Frontal cortex (tissue), 4 donors: ENCODE results near the gene MAP3K9. TPM values are rescaled to one million over a fixed set of nuclear protein-coding genes. Genes with fewer than 3 reads are reported as not detected.

ENCODE experiments used
- DNase-seq, 2 donors: peaks; one replicate each; pipeline ENCODE4 v3.0.0; 2012; ENCODE audit warnings: low spot score in 2 of 2
- FAIRE-seq: peaks from 2 replicates; lab custom pipeline; 2012; peaks lifted over from hg19 to GRCh38; lab: Jason Lieb, UNC
- total RNA-seq: library from RNA; depleted of rRNA; stranded (reverse); fragments of >200 nt; gene quantifications from one replicate; pipeline ENCODE4 v1.2.3, GENCODE V29; 2014
- donor health status: control.
- donor health status: control.
- donor health status: control.

Gene MAP3K9
- total RNA-seq, 1 donor from 2014 or later = 11.4 TPM

DNA sequence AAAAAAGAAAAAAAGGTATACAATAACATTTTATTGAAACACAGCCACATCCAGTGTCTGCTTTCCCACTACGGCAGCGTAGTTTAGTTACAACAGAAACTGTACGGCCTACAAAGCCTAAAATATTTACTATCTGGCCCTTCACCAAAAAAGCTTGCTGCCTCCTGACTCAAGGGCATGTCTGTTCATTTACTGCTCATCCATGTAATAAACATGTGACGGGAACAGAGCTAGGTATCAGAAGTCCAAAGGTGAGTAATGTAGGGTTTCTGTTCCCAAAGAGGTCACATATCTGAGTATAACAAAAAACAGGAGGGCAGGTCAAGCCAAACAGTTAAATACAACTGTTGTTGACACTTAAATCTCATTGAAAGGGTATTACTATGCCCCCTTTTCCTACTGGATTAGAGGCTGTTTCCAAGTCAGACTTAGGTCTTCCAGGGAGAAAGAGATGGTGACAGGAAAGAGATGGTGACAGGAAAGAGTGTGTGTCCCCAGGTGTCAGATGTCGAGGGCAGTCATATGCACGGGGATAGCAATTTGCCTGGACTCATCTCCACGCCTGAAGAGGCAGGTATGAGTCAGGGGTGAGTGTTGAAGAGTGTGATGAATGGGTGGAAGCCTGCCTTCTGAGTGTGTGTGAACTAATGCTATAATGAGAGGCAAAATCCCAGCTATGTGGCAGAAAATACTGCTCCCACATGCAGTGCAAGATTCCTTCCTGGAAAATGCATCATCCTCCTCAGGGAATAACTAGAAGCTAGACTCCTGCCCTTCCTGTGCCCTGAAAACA is 77.7 kb downstream of the MAP3K9 start:
- DNase-seq (no peak), FAIRE-seq (no peak)

DNA sequence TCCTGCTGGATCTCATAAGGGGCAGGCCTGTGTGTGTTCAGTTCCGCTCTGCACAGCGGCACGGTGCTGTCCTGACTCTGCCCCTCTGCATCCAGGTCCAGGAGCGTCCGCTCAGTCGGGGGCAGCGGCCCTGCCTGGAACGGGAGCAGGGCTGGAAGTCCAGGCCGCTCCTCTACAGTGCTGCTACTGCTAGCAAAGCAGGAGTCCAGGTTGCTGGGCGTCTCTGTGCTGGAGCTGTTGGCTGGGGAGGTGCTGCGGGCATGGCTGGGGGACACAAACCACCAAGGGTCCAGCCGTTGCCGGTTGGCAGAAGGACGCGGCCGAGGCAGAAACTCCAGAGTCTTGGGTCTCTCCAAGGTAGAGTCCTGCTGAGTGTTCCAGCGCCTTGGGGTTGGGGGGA is 78.9 kb downstream of the MAP3K9 start:
- FAIRE-seq (no peak), DNase-seq (no peak)

- DNase-seq (no peak), FAIRE-seq (no peak)
These were observed 82.5 kb downstream of the MAP3K9 start for GRCh38 chr14:70726651-70727375.

DNA sequence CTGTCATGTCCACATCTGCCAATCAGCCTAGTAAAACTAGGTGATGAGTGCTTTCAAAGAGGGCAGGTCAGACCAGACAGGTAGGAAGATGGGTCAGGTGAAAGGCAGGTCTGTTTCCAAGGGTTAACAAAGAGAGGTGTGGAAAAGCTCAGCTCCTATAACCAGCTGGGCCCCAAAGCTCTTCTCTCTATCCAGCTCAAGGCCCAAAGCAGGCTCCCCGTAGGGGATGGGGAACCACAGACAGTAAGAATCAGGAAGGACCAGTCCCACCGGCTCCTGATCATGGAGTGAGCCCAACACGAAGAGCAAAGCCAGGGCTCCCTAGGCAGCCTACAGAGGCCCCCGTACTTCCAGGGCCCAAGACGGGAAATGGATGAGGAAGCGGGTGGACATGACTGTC is 84.4 kb downstream of the MAP3K9 start:
- DNase-seq (no peak), FAIRE-seq (no peak)

- no peak for FAIRE-seq
- DNase-seq = no peak
These were observed 85.2 kb downstream of the MAP3K9 start for GRCh38 chr14:70724110-70724509.

DNA sequence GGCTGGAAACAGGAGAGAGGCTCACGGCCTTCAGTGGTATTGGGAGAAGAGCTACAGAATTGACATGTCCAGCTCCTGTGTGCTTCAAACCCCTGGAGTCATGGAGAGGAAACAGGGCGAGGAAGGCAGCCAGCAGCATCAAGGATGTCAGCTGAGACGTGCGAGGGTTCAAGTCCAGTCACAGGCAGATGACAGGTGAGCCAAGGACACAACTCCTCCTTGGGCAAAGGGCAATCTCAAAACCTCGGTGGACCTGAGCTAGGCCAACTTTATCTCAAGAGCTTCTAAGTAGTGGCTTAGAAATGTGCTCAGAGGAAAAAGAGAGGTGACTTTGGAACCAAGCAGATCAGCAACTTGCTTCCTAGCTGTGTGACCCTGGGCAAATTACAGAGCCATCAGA is 86.0 kb downstream of the MAP3K9 start:
- no peak for DNase-seq
- FAIRE-seq = no peak

GRCh38 chr14:70722418-70722817 is 86.9 kb downstream of the MAP3K9 start:
- DNase-seq (no peak), FAIRE-seq (no peak)

DNA sequence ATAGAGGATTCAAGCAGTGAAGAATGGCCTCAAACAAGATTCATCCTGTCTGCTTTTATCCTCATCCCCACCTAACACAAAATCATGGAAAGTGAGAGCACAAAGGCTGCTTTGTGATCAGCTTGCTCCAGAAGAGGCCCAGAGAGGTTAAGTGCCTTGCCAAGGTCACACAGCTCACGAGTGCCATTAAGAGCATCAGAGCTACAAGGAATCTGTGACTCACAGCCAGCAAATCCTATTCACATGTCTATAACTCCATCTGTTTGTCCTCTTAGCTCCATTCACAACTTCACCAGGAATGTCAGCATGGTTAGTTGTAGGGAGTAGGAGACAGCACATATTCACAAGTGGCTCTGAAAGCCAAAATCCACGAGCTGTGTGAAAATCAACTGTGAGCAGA is 87.8 kb downstream of the MAP3K9 start:
- FAIRE-seq (no peak), DNase-seq (no peak)

GRCh38 chr14:70718383-70719118 is 90.8 kb downstream of the MAP3K9 start:
- DNase-seq = no peak
- no peak for FAIRE-seq

- FAIRE-seq (no peak), DNase-seq (no peak)
These were observed 92.4 kb downstream of the MAP3K9 start for GRCh38 chr14:70716958-70717357.

DNA sequence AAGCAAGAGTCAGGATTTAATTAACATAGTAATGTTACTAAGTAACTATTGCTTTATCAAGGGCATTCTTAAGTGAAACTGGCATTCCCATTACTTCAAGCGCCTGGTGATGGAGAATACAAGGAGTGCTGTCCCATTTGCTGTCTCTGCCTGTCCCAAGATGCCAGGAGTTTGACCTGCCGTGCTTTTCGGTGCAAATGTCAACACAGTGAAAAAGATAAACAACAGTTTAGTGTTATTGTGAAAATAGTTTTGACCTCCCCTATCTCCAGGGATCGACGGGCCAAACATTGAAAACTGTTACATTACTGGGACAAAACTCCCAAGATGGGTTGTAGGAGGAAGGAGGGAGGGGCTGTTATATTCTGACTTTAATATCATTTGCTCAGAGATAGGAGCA is 92.8 kb downstream of the MAP3K9 start:
- FAIRE-seq = no peak
- no peak for DNase-seq

- FAIRE-seq (no peak), DNase-seq (peak in 1 of 2 donors; percentile 33)
These were observed 95.2 kb downstream of the MAP3K9 start for GRCh38 chr14:70714055-70714550.

DNA sequence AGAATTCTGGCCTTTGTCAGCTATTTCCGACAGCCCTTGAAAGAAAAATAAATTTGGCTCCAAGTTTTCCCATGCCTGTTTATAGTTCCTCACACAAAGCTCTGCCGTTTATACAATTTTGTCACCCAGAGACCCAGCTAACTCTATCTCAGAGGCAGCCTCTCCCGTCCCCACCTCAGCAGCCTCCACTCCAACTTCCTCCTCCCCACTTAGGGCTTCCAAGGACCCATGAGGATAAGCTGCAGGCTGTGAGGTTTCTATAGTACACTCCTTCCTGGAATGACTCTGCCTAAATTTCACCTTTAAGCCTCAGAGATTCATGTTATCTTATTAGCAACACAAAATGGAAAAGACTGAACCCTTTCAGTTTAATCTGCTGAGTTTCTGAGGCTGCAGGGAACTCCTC is 95.8 kb downstream of the MAP3K9 start:
- FAIRE-seq (no peak), DNase-seq (no peak)

DNA sequence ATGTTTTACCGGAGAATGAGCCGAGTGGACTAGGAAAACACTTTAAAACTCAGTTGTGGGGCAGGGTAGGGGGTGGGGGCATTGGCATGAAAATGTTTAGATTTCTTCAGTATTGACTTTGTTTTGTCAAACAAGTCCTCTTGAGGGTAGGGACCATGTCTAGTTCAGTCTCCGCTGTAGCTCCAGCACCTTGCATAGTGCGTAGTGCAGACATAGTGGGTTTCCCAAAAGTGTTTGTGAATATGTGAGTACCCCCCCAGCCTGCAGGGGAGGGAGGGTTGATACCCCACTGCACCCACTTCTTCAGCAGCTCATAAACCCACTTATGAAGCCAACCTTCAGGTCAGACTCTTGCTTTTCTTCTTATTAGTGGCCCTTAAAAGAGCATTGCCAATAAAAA is 96.2 kb downstream of the MAP3K9 start:
- DNase-seq (no peak), FAIRE-seq (no peak)

GRCh38 chr14:70711451-70711850 is 97.9 kb downstream of the MAP3K9 start:
- FAIRE-seq (no peak), DNase-seq (no peak)

DNA sequence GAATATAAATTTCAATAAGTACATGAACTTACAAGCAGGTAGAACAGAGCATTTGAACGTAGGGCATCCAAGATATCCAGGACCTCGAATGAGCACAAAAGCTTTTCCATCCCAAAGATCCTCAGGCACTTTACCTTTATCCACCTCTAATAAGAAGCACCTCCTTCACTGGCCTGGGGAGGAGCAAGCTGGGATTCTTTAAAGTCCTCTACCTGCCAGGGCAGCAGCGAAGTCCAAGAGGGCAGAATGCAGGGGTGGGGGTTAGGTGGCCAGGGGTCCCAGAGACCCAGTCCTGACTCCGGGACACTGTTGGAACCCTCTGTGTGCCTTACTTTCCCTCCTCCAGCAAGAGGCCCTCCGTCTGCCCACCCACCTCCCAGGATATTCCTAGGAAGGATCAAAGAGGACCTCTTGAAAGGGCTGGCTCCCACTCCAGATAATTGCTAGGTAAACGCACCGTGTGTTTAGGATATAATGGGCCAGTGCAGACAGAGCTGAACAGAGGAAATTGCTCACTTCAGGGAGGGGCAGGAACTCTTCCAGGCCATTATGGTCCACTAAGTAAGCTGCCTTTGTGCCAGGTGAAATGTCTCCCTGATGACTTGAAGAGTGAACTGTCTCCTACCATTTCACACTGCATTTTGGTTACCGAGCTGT is 99.5 kb downstream of the MAP3K9 start:
- FAIRE-seq (no peak), DNase-seq (no peak)

GRCh38 chr14:70708717-70709570 is 100.4 kb downstream of the MAP3K9 start:
- DNase-seq (no peak), FAIRE-seq (no peak)

GRCh38 chr14:70707138-70708038 is 101.9 kb downstream of the MAP3K9 start:
- DNase-seq = no peak
- FAIRE-seq = no peak
